Liver (tissue), 3 donors: ENCODE results near the gene IGF2BP2.

ENCODE experiments used
- ATF3 ChIP-seq: IDR thresholded peaks from 2 replicates; pipeline ENCODE4 v1.6.1; 2016; ENCODE audit warnings: antibody characterized with exemption
- JUND ChIP-seq, 2 donors: IDR thresholded peaks; 2 replicates each; pipeline ENCODE4 v1.6.1; 2016; ENCODE audit warnings: antibody characterized with exemption in 2 of 2
- RXRA ChIP-seq, 2 donors: IDR thresholded peaks; 2 replicates each; pipeline ENCODE4 v1.6.1; 2017 to 2018; ENCODE audit warnings: antibody characterized with exemption in 2 of 2, mild to moderate bottlenecking in 1 of 2
- SP1 ChIP-seq: IDR thresholded peaks from 2 replicates; pipeline ENCODE4 v1.6.1; 2018; ENCODE audit warnings: antibody characterized with exemption, mild to moderate bottlenecking
- TAF1 ChIP-seq: conservative IDR thresholded peaks from 2 replicates; pipeline ENCODE4 v1.6.1; 2016; ENCODE audit warnings: antibody characterized with exemption, mild to moderate bottlenecking
- YY1 ChIP-seq: IDR thresholded peaks from 2 replicates; pipeline ENCODE4 v1.6.1; 2016; ENCODE audit warnings: antibody characterized with exemption, mild to moderate bottlenecking
- TF ChIP-seq, protein P1 (sequence below): fragments of 150-350 bp; IDR thresholded peaks from 2 replicates; pipeline ENCODE4 v1.5.1; 2017; ENCODE audit warnings: improper control_type of control experiment, low read depth, low read length; ENCODE audit not compliant: missing input control
- TF ChIP-seq, protein P2 (sequence below): IDR thresholded peaks from 2 replicates; pipeline ENCODE4 v1.6.1; 2016; ENCODE audit warnings: antibody characterized with exemption, mild to moderate bottlenecking
- TF ChIP-seq, protein P3 (sequence below): IDR thresholded peaks from 2 replicates; pipeline ENCODE4 v1.6.1; 2016; ENCODE audit warnings: antibody characterized with exemption
- donor health status: healthy.
- donor health status: healthy.

DNA sequence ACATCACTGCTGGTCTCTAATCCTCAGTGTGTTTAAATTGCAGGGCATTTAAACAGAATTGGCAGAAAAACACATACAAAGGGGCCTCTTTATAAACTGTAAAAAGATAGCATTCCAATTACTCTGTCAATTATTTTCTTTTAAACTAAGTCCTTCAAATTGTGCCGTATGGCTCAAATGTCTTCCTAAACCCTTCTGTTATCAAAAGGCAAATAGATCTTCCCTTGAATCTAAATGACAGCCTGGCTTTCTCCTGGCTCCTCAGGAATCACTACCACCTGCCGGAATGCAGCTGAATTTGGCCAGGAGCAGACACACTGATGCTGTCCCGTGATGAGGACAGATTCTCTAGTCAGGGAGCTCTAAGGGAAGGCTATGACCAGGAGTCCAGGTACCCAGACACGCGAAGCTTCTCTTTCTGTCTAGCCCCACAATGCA is 85.6 kb downstream of the IGF2BP2 start:
- TF ChIP-seq, protein P1, sequence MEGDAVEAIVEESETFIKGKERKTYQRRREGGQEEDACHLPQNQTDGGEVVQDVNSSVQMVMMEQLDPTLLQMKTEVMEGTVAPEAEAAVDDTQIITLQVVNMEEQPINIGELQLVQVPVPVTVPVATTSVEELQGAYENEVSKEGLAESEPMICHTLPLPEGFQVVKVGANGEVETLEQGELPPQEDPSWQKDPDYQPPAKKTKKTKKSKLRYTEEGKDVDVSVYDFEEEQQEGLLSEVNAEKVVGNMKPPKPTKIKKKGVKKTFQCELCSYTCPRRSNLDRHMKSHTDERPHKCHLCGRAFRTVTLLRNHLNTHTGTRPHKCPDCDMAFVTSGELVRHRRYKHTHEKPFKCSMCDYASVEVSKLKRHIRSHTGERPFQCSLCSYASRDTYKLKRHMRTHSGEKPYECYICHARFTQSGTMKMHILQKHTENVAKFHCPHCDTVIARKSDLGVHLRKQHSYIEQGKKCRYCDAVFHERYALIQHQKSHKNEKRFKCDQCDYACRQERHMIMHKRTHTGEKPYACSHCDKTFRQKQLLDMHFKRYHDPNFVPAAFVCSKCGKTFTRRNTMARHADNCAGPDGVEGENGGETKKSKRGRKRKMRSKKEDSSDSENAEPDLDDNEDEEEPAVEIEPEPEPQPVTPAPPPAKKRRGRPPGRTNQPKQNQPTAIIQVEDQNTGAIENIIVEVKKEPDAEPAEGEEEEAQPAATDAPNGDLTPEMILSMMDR = no peak
- TF ChIP-seq, protein P2, sequence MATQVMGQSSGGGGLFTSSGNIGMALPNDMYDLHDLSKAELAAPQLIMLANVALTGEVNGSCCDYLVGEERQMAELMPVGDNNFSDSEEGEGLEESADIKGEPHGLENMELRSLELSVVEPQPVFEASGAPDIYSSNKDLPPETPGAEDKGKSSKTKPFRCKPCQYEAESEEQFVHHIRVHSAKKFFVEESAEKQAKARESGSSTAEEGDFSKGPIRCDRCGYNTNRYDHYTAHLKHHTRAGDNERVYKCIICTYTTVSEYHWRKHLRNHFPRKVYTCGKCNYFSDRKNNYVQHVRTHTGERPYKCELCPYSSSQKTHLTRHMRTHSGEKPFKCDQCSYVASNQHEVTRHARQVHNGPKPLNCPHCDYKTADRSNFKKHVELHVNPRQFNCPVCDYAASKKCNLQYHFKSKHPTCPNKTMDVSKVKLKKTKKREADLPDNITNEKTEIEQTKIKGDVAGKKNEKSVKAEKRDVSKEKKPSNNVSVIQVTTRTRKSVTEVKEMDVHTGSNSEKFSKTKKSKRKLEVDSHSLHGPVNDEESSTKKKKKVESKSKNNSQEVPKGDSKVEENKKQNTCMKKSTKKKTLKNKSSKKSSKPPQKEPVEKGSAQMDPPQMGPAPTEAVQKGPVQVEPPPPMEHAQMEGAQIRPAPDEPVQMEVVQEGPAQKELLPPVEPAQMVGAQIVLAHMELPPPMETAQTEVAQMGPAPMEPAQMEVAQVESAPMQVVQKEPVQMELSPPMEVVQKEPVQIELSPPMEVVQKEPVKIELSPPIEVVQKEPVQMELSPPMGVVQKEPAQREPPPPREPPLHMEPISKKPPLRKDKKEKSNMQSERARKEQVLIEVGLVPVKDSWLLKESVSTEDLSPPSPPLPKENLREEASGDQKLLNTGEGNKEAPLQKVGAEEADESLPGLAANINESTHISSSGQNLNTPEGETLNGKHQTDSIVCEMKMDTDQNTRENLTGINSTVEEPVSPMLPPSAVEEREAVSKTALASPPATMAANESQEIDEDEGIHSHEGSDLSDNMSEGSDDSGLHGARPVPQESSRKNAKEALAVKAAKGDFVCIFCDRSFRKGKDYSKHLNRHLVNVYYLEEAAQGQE = no peak
- TF ChIP-seq ATF3 (no peak), TAF1 (no peak), JUND (IDR thresholded peaks at IDR 0.05) (no peak), YY1 (no peak), SP1 (no peak), RXRA (IDR thresholded peaks at IDR 0.05) (no peak)
- TF ChIP-seq, protein P3, sequence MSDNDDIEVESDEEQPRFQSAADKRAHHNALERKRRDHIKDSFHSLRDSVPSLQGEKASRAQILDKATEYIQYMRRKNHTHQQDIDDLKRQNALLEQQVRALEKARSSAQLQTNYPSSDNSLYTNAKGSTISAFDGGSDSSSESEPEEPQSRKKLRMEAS = no peak
